Measurements from ENCODE around the gene DPYD. TPM values are rescaled to one million over a fixed set of nuclear protein-coding genes. Genes with fewer than 3 reads are reported as not detected.

The DPYD gene
- total and polyA plus RNA-seq, 10 of the 15 experiments (the other 5 are each of a cell fraction or from before 2014, with no cell fraction given), result 5.7 to 23.8 (median 10.2) TPM

GRCh38 chr1:97654876-97655585 lies 265.8 kb downstream of the DPYD start:
- H3K4me1 ChIP-seq (ENCODE audit: control insufficient read depth, insufficient read depth, low read length), result no peaks in the 10 kb centered on the region
- ChIA-PET SMC1A (ENCODE audit: uncharacterized antibody, unreplicated experiment) (interaction anchor here (1.5 kb wide), 1 partner anchor 14 kb away, joined by 4 read pairs; no protein-coding TSS in a partner anchor), POLR2A (no interaction called here), CTCF (interaction anchor here (0.5 to 1.7 kb wide), 3 partner anchors 8 to 130 kb away, joined by 3 to 5 read pairs (median 4); no protein-coding TSS in a partner anchor), RAD21 (ENCODE audit: unreplicated experiment) (no interaction called here)
- no peak overlapping the region for H2AFZ ChIP-seq (ENCODE audit: control insufficient read depth, low read depth, low read length)
- H3K9ac ChIP-seq (ENCODE audit: control insufficient read depth, insufficient read depth, low read length), result no peak overlapping the region
- H3K27ac ChIP-seq (ENCODE audit: control insufficient read depth, insufficient read depth), result no peak overlapping the region
- DNase-seq (ENCODE audit: low read depth, low spot score) (no peak), FAIRE-seq (no peak), ATAC-seq (no peak)
- no peak overlapping the region for H3K4me2 ChIP-seq (ENCODE audit: control insufficient read depth, insufficient read depth)
- TF ChIP-seq POLR2A (IDR thresholded peaks at IDR 0.05; ENCODE audit: low read depth, low read length), result no peak
- TF ChIP-seq ZNF622 (IDR thresholded peaks at IDR 0.05), result no peak
- no peak for TF ChIP-seq SREBF2 (IDR thresholded peaks at IDR 0.05; ENCODE audit: low read length)
- no peak for TF ChIP-seq IRF4 (IDR thresholded peaks at IDR 0.05; ENCODE audit: low read depth, low read length)
- no peak for TF ChIP-seq NBN (IDR thresholded peaks at IDR 0.05)
- no peak for TF ChIP-seq ZBED1 (IDR thresholded peaks at IDR 0.05; ENCODE audit: borderline replicate concordance)
- in situ Hi-C loops (cut with MboI) (no loop called here), intact Hi-C loops (cut with micrococcal nuclease; ENCODE audit: unreplicated experiment) (no loop called here)
- H3K4me3 ChIP-seq, result no peak overlapping the region
- H3K36me3 ChIP-seq (ENCODE audit: control insufficient read depth in 2 of 2, insufficient read depth in 2 of 2, low read length in 1 of 2), result no peaks in the 10 kb centered on the region
- BruUV-seq (replicated peaks), result no TSS peak
- WGBS (ENCODE audit: insufficient coverage, insufficient replicate concordance, low lambda C conversion rate, missing lambda C conversion rate), result 0% methylated on average over 3 of the region's 3 CpGs
- H3K9me3 ChIP-seq (replicated peaks; ENCODE audit: control insufficient read depth, insufficient read depth, low read length), result no peaks in the 10 kb centered on the region
- no peaks in the 10 kb centered on the region for H3K27me3 ChIP-seq (replicated peaks in 1 of 2; ENCODE audit: control insufficient read depth in 2 of 2, insufficient read depth in 2 of 2, low read length in 1 of 2)
- H3K79me2 ChIP-seq (ENCODE audit: control insufficient read depth, insufficient read depth, low read length), result no peaks in the 10 kb centered on the region
- H4K20me1 ChIP-seq (ENCODE audit: control insufficient read depth, insufficient read depth), result no peaks in the 10 kb centered on the region

- Histone ChIP-seq H3K79me2 (ENCODE audit: control insufficient read depth, insufficient read depth, low read length) (no peaks in the 10 kb centered on the region), H3K4me2 (ENCODE audit: control insufficient read depth, insufficient read depth) (no peak overlapping the region), H3K36me3 (ENCODE audit: control insufficient read depth in 2 of 2, insufficient read depth in 2 of 2, low read length in 1 of 2) (no peaks in the 10 kb centered on the region), H3K27me3 (replicated peaks in 1 of 2; ENCODE audit: control insufficient read depth in 2 of 2, insufficient read depth in 2 of 2, low read length in 1 of 2) (no peaks in the 10 kb centered on the region), H3K9ac (ENCODE audit: control insufficient read depth, insufficient read depth, low read length) (no peak overlapping the region), H3K4me1 (ENCODE audit: control insufficient read depth, insufficient read depth, low read length) (no peaks in the 10 kb centered on the region), H3K27ac (ENCODE audit: control insufficient read depth, insufficient read depth) (no peak overlapping the region), H3K4me3 (no peak overlapping the region), H2AFZ (ENCODE audit: control insufficient read depth, low read depth, low read length) (no peak overlapping the region), H4K20me1 (ENCODE audit: control insufficient read depth, insufficient read depth) (no peaks in the 10 kb centered on the region), H3K9me3 (replicated peaks; ENCODE audit: control insufficient read depth, insufficient read depth, low read length) (no peaks in the 10 kb centered on the region; the same call in 2 of the 3 replicates)
- WGBS (ENCODE audit: insufficient coverage, insufficient replicate concordance, low lambda C conversion rate, missing lambda C conversion rate), result 47% methylated on average over 3 of the region's 3 CpGs
- intact Hi-C loops (cut with micrococcal nuclease; ENCODE audit: unreplicated experiment), result no loop called here
- BruUV-seq (replicated peaks), result no TSS peak
- CTCF ChIA-PET, result interaction anchor here (1.0 to 1.4 kb wide), 5 partner anchors 11 to 42 kb away, joined by 3 to 5 read pairs (median 3); no protein-coding TSS in a partner anchor
- RAD21 ChIA-PET (ENCODE audit: unreplicated experiment), result no interaction called here
- SMC1A ChIA-PET (ENCODE audit: uncharacterized antibody, unreplicated experiment), result no interaction called here
- POLR2A ChIA-PET, result interaction anchor here (0.6 kb wide), 1 partner anchor 70 kb away, joined by 3 read pairs; no protein-coding TSS in a partner anchor
- FAIRE-seq (no peak), DNase-seq (ENCODE audit: low read depth, low spot score) (no peak), ATAC-seq (no peak)
- in situ Hi-C loops (cut with MboI), result no loop called here
- no peak for TF ChIP-seq BCL11A (IDR thresholded peaks at IDR 0.05; ENCODE audit: low read depth, low read length)
- TF ChIP-seq USF2 (IDR thresholded peaks at IDR 0.05; ENCODE audit: borderline replicate concordance, low read depth, low read length), result no peak
- TF ChIP-seq ZNF217 (IDR thresholded peaks at IDR 0.05), result no peak
- TF ChIP-seq RAD21 (IDR thresholded peaks at IDR 0.05; ENCODE audit: insufficient read depth, low read depth, low read length), result no peak
- no peak for TF ChIP-seq ESRRA (IDR thresholded peaks at IDR 0.05; ENCODE audit: low read length)
- no peak for TF ChIP-seq E4F1 (IDR thresholded peaks at IDR 0.05; ENCODE audit: borderline replicate concordance, partially characterized antibody)
- TF ChIP-seq RFX5 (IDR thresholded peaks at IDR 0.05; ENCODE audit: low read depth, low read length), result no peak
These were observed 269.6 kb downstream of the DPYD start for GRCh38 chr1:97651250-97651649.

Data from GM12878 (cell line).